Fibroblast of the aortic adventitia (primary cell): ENCODE results near the gene ITPKA. TPM values are rescaled to one million over a fixed set of nuclear protein-coding genes. Genes with fewer than 3 reads are reported as not detected.

Experiments
- DNase-seq: peaks from one replicate; pipeline ENCODE4 v3.0.0-alpha.2; 2010; ENCODE audit warnings: low read depth
- H3K4me3 ChIP-seq: 2 replicates; pipeline ENCODE4 v1.5.1; 2011; ENCODE audit warnings: low read depth, mild to moderate bottlenecking, control low read depth, low read length, moderate library complexity
- total RNA-seq: library from RNA; depleted of rRNA; stranded (reverse); fragments of >200 nt; gene quantifications from 2 replicates; pipeline ENCODE4 v1.2.3, GENCODE V29; 2012; ENCODE audit warnings: low replicate concordance
- TF ChIP-seq, protein P1 (sequence below): IDR thresholded peaks from 2 replicates; pipeline ENCODE4 v1.5.1; 2011; ENCODE audit warnings: mild to moderate bottlenecking, low read length, control low read depth, inconsistent platforms; ENCODE audit not compliant: insufficient read depth

ITPKA gene
- total RNA-seq, 1 donor, result 1.8 TPM

DNA sequence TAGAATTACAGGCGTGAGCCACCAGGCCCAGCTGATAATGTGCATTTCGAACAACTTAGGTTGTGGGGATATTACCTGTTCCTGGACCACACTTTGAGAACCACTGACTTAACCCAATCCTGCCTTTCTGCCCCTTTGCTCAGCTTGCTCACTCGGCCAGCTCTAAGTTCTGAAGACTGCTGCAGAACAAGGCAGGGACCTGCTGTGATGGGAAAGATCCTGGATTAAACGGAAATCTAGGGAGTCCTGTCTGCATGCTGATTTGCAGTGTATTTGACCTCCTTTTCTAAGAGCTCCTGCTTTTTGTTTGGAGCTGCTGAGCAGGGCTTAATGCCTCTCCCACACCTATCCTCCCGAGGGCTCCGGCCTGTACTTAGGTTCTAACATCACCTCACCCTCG is 17.1 kb downstream of the ITPKA start:
- no peak for DNase-seq

DNA sequence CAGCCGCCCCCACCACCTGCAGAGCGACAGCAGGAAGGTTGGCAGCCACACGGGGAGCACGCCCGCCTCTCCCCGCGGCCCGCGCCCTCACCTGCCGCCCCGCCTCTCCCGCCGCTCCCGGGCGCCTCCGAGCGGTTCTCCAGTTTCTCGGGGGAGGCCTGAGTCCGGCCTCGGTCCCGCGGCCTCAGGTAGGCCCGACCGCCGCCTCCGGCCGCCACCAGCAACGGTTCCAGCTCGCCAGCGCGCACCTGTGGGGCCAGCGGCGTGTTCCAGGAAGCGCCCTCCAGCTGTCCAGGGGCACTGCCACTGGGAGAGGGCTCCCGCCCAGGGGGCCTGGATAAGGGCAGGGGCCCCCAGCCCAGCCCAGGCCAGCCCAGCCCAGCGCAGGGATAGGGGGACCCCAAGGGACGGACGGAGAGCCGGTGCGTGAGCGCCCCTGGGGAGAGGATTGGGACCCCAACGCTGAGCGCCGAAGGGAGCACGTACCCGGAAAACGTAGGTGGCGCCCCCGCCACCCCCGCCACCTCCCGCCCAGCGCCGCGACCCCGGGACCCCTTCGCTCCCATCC is 17.7 kb downstream of the ITPKA start:
- TF ChIP-seq, protein P1, sequence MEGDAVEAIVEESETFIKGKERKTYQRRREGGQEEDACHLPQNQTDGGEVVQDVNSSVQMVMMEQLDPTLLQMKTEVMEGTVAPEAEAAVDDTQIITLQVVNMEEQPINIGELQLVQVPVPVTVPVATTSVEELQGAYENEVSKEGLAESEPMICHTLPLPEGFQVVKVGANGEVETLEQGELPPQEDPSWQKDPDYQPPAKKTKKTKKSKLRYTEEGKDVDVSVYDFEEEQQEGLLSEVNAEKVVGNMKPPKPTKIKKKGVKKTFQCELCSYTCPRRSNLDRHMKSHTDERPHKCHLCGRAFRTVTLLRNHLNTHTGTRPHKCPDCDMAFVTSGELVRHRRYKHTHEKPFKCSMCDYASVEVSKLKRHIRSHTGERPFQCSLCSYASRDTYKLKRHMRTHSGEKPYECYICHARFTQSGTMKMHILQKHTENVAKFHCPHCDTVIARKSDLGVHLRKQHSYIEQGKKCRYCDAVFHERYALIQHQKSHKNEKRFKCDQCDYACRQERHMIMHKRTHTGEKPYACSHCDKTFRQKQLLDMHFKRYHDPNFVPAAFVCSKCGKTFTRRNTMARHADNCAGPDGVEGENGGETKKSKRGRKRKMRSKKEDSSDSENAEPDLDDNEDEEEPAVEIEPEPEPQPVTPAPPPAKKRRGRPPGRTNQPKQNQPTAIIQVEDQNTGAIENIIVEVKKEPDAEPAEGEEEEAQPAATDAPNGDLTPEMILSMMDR, result no peak
- H3K4me3 ChIP-seq, result no peak overlapping the region
- no peak for DNase-seq

More for the DNA sequence above, 17.1 kb downstream of the ITPKA start:
- H3K4me3 ChIP-seq, result no peak overlapping the region
- TF ChIP-seq, protein P1, result no peak

DNA sequence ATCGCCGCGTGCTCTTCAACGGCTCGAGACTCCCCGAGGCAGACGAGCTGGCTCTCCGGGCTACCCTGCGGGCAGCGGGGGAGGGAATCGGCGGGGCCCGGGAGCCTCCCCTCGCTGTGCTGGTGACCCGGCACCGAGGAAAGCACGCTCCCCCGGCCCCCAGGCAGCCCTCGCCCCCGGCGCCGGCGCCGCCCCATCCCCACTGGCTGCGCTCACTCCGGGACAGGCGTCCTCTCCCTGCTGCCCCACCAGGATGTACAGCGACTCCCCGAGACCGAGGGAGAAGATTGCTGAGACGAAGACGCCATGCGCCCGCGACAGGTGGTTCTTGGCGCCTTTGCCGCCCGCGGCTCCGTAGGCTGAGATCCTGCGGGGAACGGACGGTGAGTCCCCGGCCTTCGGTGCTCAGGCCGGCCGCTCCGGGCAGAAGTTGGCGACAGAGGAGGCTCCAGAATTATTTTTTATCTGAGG is 18.3 kb downstream of the ITPKA start:
- DNase-seq, result no peak
- TF ChIP-seq, protein P1, result no peak
- no peak overlapping the region for H3K4me3 ChIP-seq

DNA sequence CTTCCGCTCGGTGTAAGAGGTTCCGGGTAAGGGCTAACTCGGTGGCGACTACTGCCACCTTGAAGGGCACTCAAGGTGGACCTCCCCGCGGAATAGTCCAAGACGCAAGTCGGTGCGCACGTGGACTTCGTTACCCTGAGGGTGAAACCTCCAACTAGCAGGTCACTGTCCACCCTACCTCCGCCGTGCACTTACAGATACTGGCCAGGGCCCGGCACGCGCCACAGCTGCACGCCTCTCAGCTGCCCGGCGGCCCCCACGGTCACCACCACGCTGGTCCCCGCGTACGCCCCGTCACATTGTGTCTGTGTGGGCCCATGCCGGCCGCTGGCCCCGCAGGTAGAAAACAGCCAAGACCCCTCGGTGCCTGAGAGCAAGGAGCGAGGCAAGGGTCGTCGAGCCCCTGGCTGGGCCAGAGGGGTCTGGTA is 18.9 kb downstream of the ITPKA start:
- TF ChIP-seq, protein P1, result no peak
- H3K4me3 ChIP-seq, result no peak overlapping the region
- no peak for DNase-seq

DNA sequence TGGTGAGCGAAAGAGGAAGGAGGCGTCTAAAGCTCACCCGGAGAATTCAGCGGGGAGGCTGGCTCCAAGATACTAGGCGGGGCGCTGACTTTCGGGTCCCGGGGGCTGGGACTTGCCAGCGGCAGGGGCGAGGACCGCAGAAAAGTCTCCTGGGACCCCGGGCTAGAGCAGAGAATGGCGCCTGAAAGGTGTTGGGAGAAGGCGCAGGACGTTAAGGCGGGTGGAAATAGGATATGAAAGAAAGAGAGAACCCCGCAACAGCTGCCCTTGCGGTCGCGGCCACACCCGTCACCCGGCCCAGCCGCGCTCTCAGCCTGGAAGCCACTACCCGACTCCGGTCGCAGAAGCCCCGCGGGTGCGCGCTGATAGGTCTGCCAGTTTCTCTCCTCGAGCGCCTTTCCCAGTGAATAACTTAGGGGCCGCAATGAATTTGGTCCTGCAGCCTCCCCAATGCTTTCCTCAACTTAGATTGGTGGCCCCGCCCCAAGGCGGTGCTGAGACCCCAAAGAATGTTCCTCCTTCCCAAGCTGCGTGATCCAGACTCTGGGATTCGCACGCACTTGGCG is 19.3 kb downstream of the ITPKA start:
- TF ChIP-seq, protein P1, result no peak
- H3K4me3 ChIP-seq, result peak overlapping the region; percentile 13
- DNase-seq, result no peak

DNA sequence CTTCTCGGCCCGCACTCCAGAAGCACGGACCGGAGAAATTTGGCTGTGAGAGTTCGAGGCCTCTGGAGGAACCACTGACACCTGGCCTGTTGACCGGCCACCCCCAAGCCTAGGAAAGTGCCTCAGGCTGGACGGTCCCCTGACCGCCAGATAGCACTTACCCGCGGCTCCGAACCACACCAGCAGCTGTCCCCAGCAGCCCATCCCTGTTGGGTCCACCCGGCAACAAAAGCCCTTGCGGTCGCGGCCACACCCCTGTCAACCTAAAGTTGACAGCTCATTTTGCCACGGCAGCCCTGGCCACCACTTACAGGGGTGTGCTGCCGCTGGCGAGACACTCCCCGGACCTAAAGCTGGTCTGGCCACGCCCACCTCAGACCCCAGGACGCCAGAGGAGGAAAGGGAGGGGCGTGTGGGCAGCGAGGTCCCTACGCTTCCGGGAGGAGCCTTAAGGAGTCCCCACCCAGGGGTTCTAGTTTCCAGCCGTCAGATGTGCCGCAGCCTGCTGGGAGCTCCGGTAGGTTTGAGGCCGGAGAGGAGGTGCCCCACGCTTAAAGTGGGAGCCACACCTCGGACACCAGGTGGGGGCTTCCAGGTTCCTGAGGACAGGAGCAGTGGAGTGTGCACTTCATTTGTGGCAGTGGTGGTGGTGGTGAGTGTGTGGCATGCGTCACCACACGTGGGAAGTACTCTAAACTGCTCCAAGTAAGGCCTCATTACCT is 20.0 kb downstream of the ITPKA start, which contains the start of gene LTK:
LTK (minus strand) TSS at position 322 of the 722 bp plus-strand sequence; CDS start at position 204, 118 bp downstream.
- peak within 1 kb of the TSS; percentile 13 for H3K4me3 ChIP-seq
- TF ChIP-seq, protein P1, result no peak
- no peak for DNase-seq
